MCF 10A (cell line): ENCODE measurements around the gene TMEM259. TPM values are rescaled to one million over a fixed set of nuclear protein-coding genes. Genes with fewer than 3 reads are reported as not detected.

Experiments
- BruUV-seq: library from RNA; stranded (reverse); fragments of 400-500 nt; replicated peaks from 2 replicates; lab custom pipeline; 2021; lab: Mats Ljungman, UMichigan
- CTCF ChIA-PET: fragments of 300-600 bp; sonication (Branson Sonifier 250); formaldehyde crosslinking; extraction: SDS; loops from one replicate; lab custom pipeline; 2021; ENCODE audit warnings: antibody characterized with exemption, inconsistent platforms; lab: Yijun Ruan, JAX
- POLR2A ChIA-PET: fragments of 300-600, 350-650 bp; sonication (Branson Sonifier 250); formaldehyde crosslinking; extraction: SDS; loops from one replicate; lab custom pipeline; 2020; ENCODE audit warnings: antibody characterized with exemption, inconsistent platforms; lab: Yijun Ruan, JAX
- DNase-seq: peaks from one replicate; pipeline ENCODE4 v3.0.0-alpha.2; 2018; ENCODE audit not compliant: unreplicated experiment
- H3K27ac Mint-ChIP-seq: one replicate; pipeline ENCODE4 v1.8.0; 2022; ENCODE audit warnings: mild to moderate bottlenecking, low read depth, mixed read lengths; ENCODE audit not compliant: unreplicated experiment
- H3K27me3 Mint-ChIP-seq: one replicate; pipeline ENCODE4 v1.8.0; 2022; ENCODE audit warnings: mixed read lengths; ENCODE audit not compliant: insufficient read depth, unreplicated experiment
- H3K36me3 Mint-ChIP-seq: one replicate; pipeline ENCODE4 v1.8.0; 2022; ENCODE audit warnings: mild to moderate bottlenecking, moderate library complexity, mixed read lengths; ENCODE audit not compliant: insufficient read depth, unreplicated experiment
- H3K4me1 Mint-ChIP-seq: one replicate; pipeline ENCODE4 v1.8.0; 2022; ENCODE audit warnings: mixed read lengths; ENCODE audit not compliant: insufficient read depth, unreplicated experiment
- H3K4me3 Mint-ChIP-seq: one replicate; pipeline ENCODE4 v1.8.0; 2022; ENCODE audit warnings: mild to moderate bottlenecking, moderate library complexity, mixed read lengths; ENCODE audit not compliant: unreplicated experiment
- H3K9me3 Mint-ChIP-seq: one replicate; pipeline ENCODE4 v1.8.0; 2022; ENCODE audit warnings: mixed read lengths; ENCODE audit not compliant: unreplicated experiment
- CTCF ChIP-seq: fragments of 200-600 bp; IDR thresholded peaks from one replicate; pipeline ENCODE4 v1.8.0; 2022; ENCODE audit warnings: antibody characterized with exemption, mild to moderate bottlenecking; ENCODE audit not compliant: unreplicated experiment
- intact Hi-C: fragments of 100-400 bp; cut with micrococcal nuclease; formaldehyde crosslinking; loops from 2 replicates; pipeline ENCODE4 v1.14.1; 2022
- total RNA-seq: library from RNA; stranded (reverse); gene quantifications from 2 replicates; pipeline ENCODE4 v1.2.3, GENCODE V29; 2022

The TMEM259 gene
- total RNA-seq, 1 experiment from 2014 or later, result 130 TPM

GRCh38 chr19:1019980-1020867 lies 699 bp downstream of the TMEM259 start:
- no TSS peak for BruUV-seq
- POLR2A ChIA-PET, result interaction anchor here (0.7 to 2.3 kb wide), 11 partner anchors 9 to 196 kb away, joined by 3 to 13 read pairs (median 4); partner anchors contain the start of gene WDR18

GRCh38 chr19:1019616-1019961 lies 1.3 kb downstream of the TMEM259 start:
- Mint-ChIP-seq H3K4me1 (peaks cover 17% of the 10 kb centered on the region), H3K27me3 (no peaks in the 10 kb centered on the region), H3K36me3 (peaks cover 36% of the 10 kb centered on the region), H3K27ac (peak overlapping the region; percentile 99), H3K9me3 (no peaks in the 10 kb centered on the region), H3K4me3 (peak overlapping the region; percentile 86)
- no peak for TF ChIP-seq CTCF
- ChIA-PET POLR2A (interaction anchor here (0.7 to 2.3 kb wide), 9 partner anchors 9 to 197 kb away, joined by 3 to 13 read pairs (median 4); partner anchors contain the start of gene WDR18), CTCF (interaction anchor here (0.7 to 0.9 kb wide), 2 partner anchors 97 to 221 kb away, joined by 3 to 4 read pairs; no protein-coding TSS in a partner anchor)
- no TSS peak for BruUV-seq
- intact Hi-C loops, result no loop called here
- DNase-seq, result no peak

More at GRCh38 chr19:1019980-1020867, 699 bp downstream of the TMEM259 start:
- no peak for DNase-seq
- H3K27ac Mint-ChIP-seq, result peak overlapping the region; percentile 99
- no peaks in the 10 kb centered on the region for H3K9me3 Mint-ChIP-seq
- H3K4me1 Mint-ChIP-seq, result peaks cover 17% of the 10 kb centered on the region
- H3K27me3 Mint-ChIP-seq, result no peaks in the 10 kb centered on the region
- H3K36me3 Mint-ChIP-seq, result peaks cover 36% of the 10 kb centered on the region
- no peak for TF ChIP-seq CTCF
- CTCF ChIA-PET, result interaction anchor here (0.6 to 0.7 kb wide), 2 partner anchors 31 to 98 kb away, joined by 3 read pairs; no protein-coding TSS in a partner anchor
- peak overlapping the region; percentile 86 for H3K4me3 Mint-ChIP-seq
- intact Hi-C loops, result loop anchor here (2.0 kb wide), 1 partner anchor 75 kb away; the partner anchor contains the start of gene POLR2E

- no TSS peak for BruUV-seq
- Mint-ChIP-seq H3K4me3 (peak overlapping the region; percentile 86), H3K9me3 (no peaks in the 10 kb centered on the region), H3K27me3 (no peaks in the 10 kb centered on the region), H3K27ac (no peak overlapping the region), H3K36me3 (peaks cover 38% of the 10 kb centered on the region), H3K4me1 (peaks cover 17% of the 10 kb centered on the region)
- TF ChIP-seq CTCF, result no peak
- ChIA-PET CTCF (interaction anchor here (0.6 to 1.0 kb wide), 4 partner anchors 9 to 222 kb away, joined by 3 to 4 read pairs (median 3); no protein-coding TSS in a partner anchor), POLR2A (interaction anchor here (0.6 to 2.0 kb wide), 11 partner anchors 9 to 209 kb away, joined by 3 to 11 read pairs (median 4); partner anchors contain the start of gene WDR18)
- DNase-seq, result no peak
- intact Hi-C loops, result no loop called here
Observed at GRCh38 chr19:1018932-1019615, 1.8 kb downstream of the TMEM259 start.
